ENCODE data around the gene FAM163A. TPM values are rescaled to one million over a fixed set of nuclear protein-coding genes. Genes with fewer than 3 reads are reported as not detected.

Gene FAM163A
- total and polyA plus RNA-seq, 12 donors: 0.34 to 7.0 (median 2.6) TPM; not detected in 4

- Histone ChIP-seq H3K4me3 (no peak overlapping the region), H3K9me3 (replicated peaks in 1 of 3) (no peaks in the 10 kb centered on the region), H3K27ac (no peak overlapping the region), H3K4me1 (replicated peaks in 1 of 2) (peaks cover 0 to 15% of the 10 kb centered on the region in 2 donors), H3K27me3 (no peaks in the 10 kb centered on the region), H3K36me3 (replicated peaks in 1 of 2) (no peaks in the 10 kb centered on the region)
- intact Hi-C loops (cut with DNase I): loop anchor here (2.0 to 5.0 kb wide), 2 partner anchors 101 to 105 kb away; no protein-coding TSS in a partner anchor
- TF ChIP-seq CTCF (IDR thresholded peaks at IDR 0.05) (no peak), POLR2A (IDR thresholded peaks at IDR 0.05) (no peak)
- 52 to 68% (median 58%) methylated on average over 2 of the region's 2 CpGs for WGBS, 4 donors
- no peak for DNase-seq
These were observed 35.7 kb upstream of the FAM163A start for GRCh38 chr1:179707406-179707805.

DNA sequence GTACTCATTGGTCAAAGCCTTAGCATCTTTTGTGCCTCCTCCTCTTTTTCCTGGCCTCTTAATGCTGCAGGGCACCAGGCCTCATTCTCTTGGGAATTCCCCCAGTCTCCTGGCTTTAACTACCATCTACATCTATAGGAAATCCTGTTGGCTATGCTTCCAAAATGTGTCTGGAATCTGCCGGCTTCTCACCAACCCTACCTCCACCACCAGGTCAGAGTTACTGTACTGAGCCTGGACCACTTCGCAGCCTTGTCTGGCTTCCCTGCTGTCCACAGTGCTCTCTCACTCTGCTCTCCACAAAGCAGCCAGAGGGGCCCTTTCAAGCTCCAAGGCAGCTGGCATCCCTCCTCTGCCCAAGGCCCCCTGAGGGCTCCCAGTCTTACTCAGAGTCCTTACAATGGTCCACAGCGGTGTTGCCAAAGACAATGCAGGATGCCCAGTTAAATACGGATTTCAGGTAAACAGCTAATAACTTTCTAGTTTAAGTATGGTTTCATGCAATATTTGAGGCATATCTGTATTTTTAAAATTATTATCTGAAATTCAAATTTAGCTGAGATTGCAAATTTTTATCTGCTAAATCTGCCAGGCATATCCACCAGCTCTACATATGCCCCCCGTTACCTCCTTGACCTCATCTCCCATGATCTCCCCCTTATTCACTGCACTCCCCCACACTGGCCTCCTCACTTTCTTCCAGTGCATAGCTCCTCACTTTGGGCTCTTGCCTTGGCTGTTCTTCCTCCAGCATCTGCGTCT, 34.5 kb upstream of the FAM163A start:
- Histone ChIP-seq H3K36me3 (replicated peaks in 1 of 2) (no peaks in the 10 kb centered on the region), H3K9me3 (replicated peaks in 1 of 3) (peaks cover 0 to 1% (median 0%) of the 10 kb centered on the region in 3 donors), H3K27ac (peak overlapping the region in 1 of 5 donors; percentile 56), H3K27me3 (no peaks in the 10 kb centered on the region), H3K4me1 (replicated peaks in 1 of 2) (peaks cover 0 to 15% of the 10 kb centered on the region in 2 donors), H3K4me3 (no peak overlapping the region)
- TF ChIP-seq CTCF (IDR thresholded peaks at IDR 0.05) (no peak), POLR2A (IDR thresholded peaks at IDR 0.05) (no peak)
- 82 to 86% (median 83%) methylated on average over 6 of the region's 6 CpGs for WGBS, 4 donors
- intact Hi-C loops (cut with DNase I): loop anchor here in 1 of 2 donors (5.0 kb wide), 1 partner anchor 104 kb away; no protein-coding TSS in a partner anchor
- DNase-seq: no peak

DNA sequence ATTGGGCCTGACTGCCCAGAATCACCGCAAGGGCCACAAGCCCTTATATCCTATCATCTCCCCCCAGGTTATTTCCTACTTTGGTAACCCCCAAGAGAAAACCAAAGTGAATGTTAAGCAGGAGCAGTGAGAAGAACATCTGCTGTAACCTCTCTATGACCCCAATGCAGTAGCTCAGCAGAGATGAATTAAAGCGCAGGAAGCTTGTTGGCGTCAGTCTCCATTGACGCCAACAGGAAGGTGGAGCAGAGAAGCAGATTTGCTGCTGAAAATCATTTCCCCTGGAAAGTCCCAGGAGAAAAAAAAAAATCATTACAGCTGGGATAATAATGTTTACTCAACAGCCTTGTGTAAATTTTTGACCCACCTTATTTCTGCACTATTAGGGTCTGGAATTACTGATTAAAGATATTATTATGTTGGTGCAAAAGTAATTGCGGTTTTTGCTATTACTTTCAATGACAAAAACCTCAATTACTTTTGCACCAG, 33.2 kb upstream of the FAM163A start:
- Histone ChIP-seq H3K9me3 (replicated peaks in 1 of 3) (peaks cover 0 to 10% (median 0%) of the 10 kb centered on the region in 3 donors), H3K27ac (peak overlapping the region in 2 of 5 donors; percentile 59 to 75), H3K4me3 (no peak overlapping the region), H3K27me3 (no peaks in the 10 kb centered on the region), H3K36me3 (replicated peaks in 1 of 2) (no peaks in the 10 kb centered on the region), H3K4me1 (replicated peaks in 1 of 2) (peaks cover 0 to 15% of the 10 kb centered on the region in 2 donors)
- TF ChIP-seq CTCF (IDR thresholded peaks at IDR 0.05) (no peak), POLR2A (IDR thresholded peaks at IDR 0.05) (no peak)
- 41 to 53% (median 46%) methylated on average over 5 of the region's 5 CpGs for WGBS, 4 donors
- DNase-seq: peak; percentile 17 to 79 (median 27)
- intact Hi-C loops (cut with DNase I): loop anchor here in 1 of 2 donors (5.0 kb wide), 1 partner anchor 102 kb away; no protein-coding TSS in a partner anchor

- 86 to 100% (median 96%) methylated on average over 1 of the region's 1 CpG for WGBS, 4 donors
- no peak for TF ChIP-seq CTCF (IDR thresholded peaks at IDR 0.05)
- no peak for TF ChIP-seq POLR2A (IDR thresholded peaks at IDR 0.05)
- no peak overlapping the region for H3K4me3 ChIP-seq
- no peaks in the 10 kb centered on the region for H3K27me3 ChIP-seq
- peaks cover 0 to 10% (median 3%) of the 10 kb centered on the region in 3 donors for H3K9me3 ChIP-seq (replicated peaks in 1 of 3)
- no peaks in the 10 kb centered on the region for H3K36me3 ChIP-seq (replicated peaks in 1 of 2)
- no peak for DNase-seq
- intact Hi-C loops (cut with DNase I): no loop called here
- H3K27ac ChIP-seq: no peak overlapping the region
- H3K4me1 ChIP-seq (replicated peaks in 1 of 2): peaks cover 0 to 14% of the 10 kb centered on the region in 2 donors
These were observed 28.9 kb upstream of the FAM163A start for GRCh38 chr1:179714159-179714558.

Measured in adrenal gland (tissue), 12 donors.